Mesodermal cell (in vitro differentiated cells): ENCODE results near the gene C17orf67. TPM values are rescaled to one million over a fixed set of nuclear protein-coding genes. Genes with fewer than 3 reads are reported as not detected.

Experiments used
- H3K27ac ChIP-seq: 2 replicates; pipeline ENCODE4 v1.7.0; 2013; ENCODE audit warnings: mild to moderate bottlenecking, low read depth, low read length, moderate library complexity; ENCODE audit not compliant: severe bottlenecking
- H3K36me3 ChIP-seq: 2 replicates; pipeline ENCODE4 v1.7.1; 2013; ENCODE audit warnings: mild to moderate bottlenecking, low read length, moderate library complexity; ENCODE audit not compliant: control insufficient read depth, insufficient read depth
- H3K4me1 ChIP-seq: one replicate; pipeline ENCODE4 v1.7.1; 2013; ENCODE audit warnings: mild to moderate bottlenecking, low read length; ENCODE audit not compliant: insufficient read depth, control insufficient read depth, poor library complexity, severe bottlenecking
- H3K4me3 ChIP-seq: 2 replicates; pipeline ENCODE4 v1.7.0; 2013; ENCODE audit warnings: low read length, control low read depth, mild to moderate bottlenecking; ENCODE audit not compliant: insufficient read depth, poor library complexity, severe bottlenecking; ENCODE audit errors: extremely low read depth
- H3K9me3 ChIP-seq: 2 replicates; pipeline ENCODE4 v1.7.1; 2013; ENCODE audit warnings: mild to moderate bottlenecking, low read length, moderate library complexity; ENCODE audit not compliant: control insufficient read depth
- WGBS, 2 experiments: methylation state at CpG; one replicate each; pipeline ENCODE4 v1.1.5; 2013; ENCODE audit warnings: missing lambda C conversion rate in 2 of 2; ENCODE audit not compliant: insufficient coverage in 2 of 2; 5-methylcytosine and 5-hydroxymethylcytosine counted together
- polyA plus RNA-seq, 2 experiments: library from polyadenylated mRNA; stranded (reverse); fragments of 50-300 nt; gene quantifications; one replicate each; pipeline ENCODE4 v1.2.3, GENCODE V29; 2013

The C17orf67 gene, protein sequence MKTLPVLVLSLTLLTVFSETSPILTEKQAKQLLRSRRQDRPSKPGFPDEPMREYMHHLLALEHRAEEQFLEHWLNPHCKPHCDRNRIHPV
- 2.3 TPM for polyA plus RNA-seq (2013, experiment 1 of 2)
- polyA plus RNA-seq (2013, experiment 2 of 2): 1.8 TPM

GRCh38 chr17:56833809-56834379 lies at the start of gene C17orf67, which contains the start of gene DGKE:
C17orf67 (minus strand) TSS chr17:56833920; CDS start chr17:56815810, 18,110 bp downstream.
DGKE (plus strand) TSS chr17:56834151; CDS start chr17:56834796, 645 bp downstream.
- 1% methylated on average over 31 to 42 of the region's 66 CpGs for WGBS, 2 experiments
- no peaks in the 10 kb centered on the region for H3K9me3 ChIP-seq
- H3K36me3 ChIP-seq: peaks cover 26% of the 10 kb centered on the region
- no peaks in the 10 kb centered on the region for H3K4me1 ChIP-seq
- peak within 1 kb of the TSS; percentile 66 for H3K4me3 ChIP-seq
- peak within 1 kb of the TSS; percentile 49 for H3K27ac ChIP-seq

DNA sequence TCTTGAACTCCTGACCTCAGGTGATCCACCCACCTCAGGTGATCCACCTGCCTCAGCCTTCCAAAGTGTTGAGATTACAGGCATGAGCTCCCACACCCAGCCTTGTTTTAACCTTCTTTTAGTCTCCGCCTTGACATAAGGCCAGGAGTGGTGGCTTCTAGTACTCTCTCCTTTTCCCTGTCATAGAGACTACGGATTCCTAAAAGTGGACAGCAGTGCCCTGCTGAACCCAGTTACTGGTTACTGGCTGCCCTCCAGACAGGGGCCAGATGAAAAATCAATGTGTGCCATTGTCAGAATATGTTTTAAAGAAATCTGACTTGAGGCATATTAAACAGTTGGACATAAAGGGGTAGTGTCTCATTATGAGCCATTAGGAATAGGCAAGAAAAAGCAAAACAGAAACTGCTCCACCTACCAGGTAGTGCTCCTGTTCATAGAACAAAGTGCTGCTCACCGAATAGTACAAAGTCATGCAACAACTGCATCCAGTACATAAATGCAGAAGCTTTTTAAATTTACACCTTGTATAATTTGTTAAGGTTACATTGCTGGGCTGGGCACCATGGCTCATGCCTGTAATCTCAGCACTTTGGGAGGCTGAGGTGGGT lies 48.1 kb upstream of the C17orf67 start:
- H3K36me3 ChIP-seq: no peaks in the 10 kb centered on the region
- H3K4me3 ChIP-seq: no peak overlapping the region
- H3K9me3 ChIP-seq: no peaks in the 10 kb centered on the region
- 80% methylated on average over 1 of the region's 3 CpGs; no CpG with 5 or more reads in 1 of the 2 experiments for WGBS, 2 experiments
- no peaks in the 10 kb centered on the region for H3K4me1 ChIP-seq
- H3K27ac ChIP-seq: no peak overlapping the region

DNA sequence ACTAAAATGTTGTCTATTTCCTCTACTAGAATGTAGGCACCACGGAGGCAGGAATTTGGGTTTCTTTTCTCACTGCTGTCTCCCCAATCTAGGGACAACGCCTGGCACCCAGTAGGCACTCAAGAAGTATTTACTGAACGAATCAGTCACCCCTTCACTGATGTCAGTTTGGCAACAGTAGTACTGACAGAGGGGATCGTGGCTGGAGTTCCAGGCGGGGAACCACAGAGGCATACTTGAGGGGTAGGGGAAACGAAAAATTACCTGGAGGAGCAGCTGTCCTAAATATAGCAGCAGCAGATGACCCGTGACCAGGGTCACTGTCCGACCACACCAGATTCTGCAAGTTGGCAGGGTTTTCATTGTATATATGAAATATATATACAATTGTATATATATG lies 46.9 kb upstream of the C17orf67 start:
- Histone ChIP-seq H3K36me3 (no peaks in the 10 kb centered on the region), H3K4me3 (no peak overlapping the region), H3K9me3 (no peaks in the 10 kb centered on the region), H3K4me1 (no peaks in the 10 kb centered on the region), H3K27ac (no peak overlapping the region)
- WGBS, 2 experiments: 92 to 95% methylated on average over 5 to 6 of the region's 8 CpGs

DNA sequence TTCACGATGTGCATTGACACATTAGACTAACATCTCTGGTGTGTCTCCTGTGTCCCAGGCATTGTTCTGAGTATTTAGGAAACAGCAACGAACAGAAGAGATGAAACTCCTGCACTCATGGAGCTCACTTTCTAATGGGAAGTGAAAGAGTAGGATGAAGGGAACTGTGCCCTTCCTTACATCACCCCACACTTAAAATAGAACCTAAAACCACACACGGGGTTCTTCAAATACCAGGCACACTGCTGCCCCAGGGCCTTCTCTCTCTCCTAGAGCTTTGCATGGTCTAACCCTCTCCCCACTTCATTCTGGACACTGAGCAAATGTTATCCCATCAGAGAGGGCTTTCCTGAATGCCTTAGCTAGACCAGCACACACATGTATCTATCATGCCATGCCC lies 46.4 kb upstream of the C17orf67 start:
- H3K9me3 ChIP-seq: no peaks in the 10 kb centered on the region

DNA sequence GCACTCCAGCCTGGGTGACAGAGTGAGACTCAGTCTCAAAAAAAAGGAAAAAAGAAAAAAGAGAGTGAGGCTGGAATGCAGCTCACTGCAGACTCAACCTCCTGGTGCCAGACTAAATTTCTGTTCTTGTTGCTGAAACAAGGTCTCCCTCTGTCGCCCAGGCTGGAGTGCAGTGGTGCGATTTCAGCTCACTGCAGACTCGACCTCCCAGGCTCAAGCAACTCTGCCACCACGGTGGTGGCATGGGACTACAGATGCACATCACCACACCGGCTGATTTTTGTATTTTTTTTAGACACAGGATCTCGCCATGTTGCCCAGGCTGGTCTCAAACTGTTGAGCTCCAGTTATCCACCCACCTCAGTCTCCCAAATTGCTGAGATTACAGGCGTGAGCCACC lies 45.6 kb upstream of the C17orf67 start:
- Histone ChIP-seq H3K4me1 (no peaks in the 10 kb centered on the region), H3K4me3 (no peak overlapping the region), H3K27ac (no peak overlapping the region), H3K9me3 (no peaks in the 10 kb centered on the region), H3K36me3 (no peaks in the 10 kb centered on the region)
- 92 to 94% methylated on average over 6 of the region's 7 CpGs for WGBS, 2 experiments

More for the DNA sequence above, 46.4 kb upstream of the C17orf67 start:
- no peaks in the 10 kb centered on the region for H3K4me1 ChIP-seq
- no peaks in the 10 kb centered on the region for H3K36me3 ChIP-seq
- H3K27ac ChIP-seq: no peak overlapping the region
- no peak overlapping the region for H3K4me3 ChIP-seq
- WGBS, 2 experiments: 80 to 92% methylated on average over 1 to 2 of the region's 3 CpGs

GRCh38 chr17:56876766-56877179 lies 43.1 kb upstream of the C17orf67 start:
- WGBS, 2 experiments: 82% methylated on average over 3 of the region's 7 CpGs; no CpG with 5 or more reads in 1 of the 2 experiments
- no peak overlapping the region for H3K4me3 ChIP-seq
- no peaks in the 10 kb centered on the region for H3K9me3 ChIP-seq
- H3K4me1 ChIP-seq: no peaks in the 10 kb centered on the region
- no peak overlapping the region for H3K27ac ChIP-seq
- no peaks in the 10 kb centered on the region for H3K36me3 ChIP-seq

GRCh38 chr17:56870081-56870651 lies 36.4 kb upstream of the C17orf67 start:
- 88 to 93% methylated on average over 2 to 4 of the region's 4 CpGs for WGBS, 2 experiments
- peaks cover 19% of the 10 kb centered on the region for H3K4me1 ChIP-seq
- no peaks in the 10 kb centered on the region for H3K36me3 ChIP-seq
- H3K9me3 ChIP-seq: no peaks in the 10 kb centered on the region
- H3K4me3 ChIP-seq: no peak overlapping the region
- no peak overlapping the region for H3K27ac ChIP-seq

DNA sequence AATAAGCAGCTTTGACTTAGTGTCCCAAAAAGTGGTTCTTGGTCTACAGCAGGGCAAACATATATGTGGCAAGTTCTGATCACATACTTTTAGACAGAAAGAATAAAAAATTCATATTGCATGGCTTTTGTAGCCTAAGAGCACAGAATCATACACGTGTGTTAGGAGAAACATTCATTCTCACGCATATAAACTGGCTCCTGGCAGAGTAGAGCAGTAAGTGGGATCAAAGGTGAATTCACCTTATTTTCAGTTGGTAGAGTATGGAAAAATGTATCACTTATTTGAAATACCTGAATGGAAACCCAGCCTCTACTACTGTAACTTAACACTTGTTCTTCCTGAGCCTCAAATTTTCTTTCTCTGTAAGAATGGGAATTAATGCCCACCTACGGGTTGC lies 35.0 kb upstream of the C17orf67 start:
- H3K36me3 ChIP-seq: peaks cover 5% of the 10 kb centered on the region
- WGBS, 2 experiments: 93 to 100% methylated on average over 1 to 2 of the region's 3 CpGs
- H3K4me3 ChIP-seq: no peak overlapping the region
- peak overlapping the region; percentile 97 for H3K27ac ChIP-seq
- no peaks in the 10 kb centered on the region for H3K9me3 ChIP-seq
- H3K4me1 ChIP-seq: peaks cover 19% of the 10 kb centered on the region

GRCh38 chr17:56867948-56868376 lies 34.2 kb upstream of the C17orf67 start:
- 46% methylated on average over 2 of the region's 2 CpGs; no CpG with 5 or more reads in 1 of the 2 experiments for WGBS, 2 experiments
- Histone ChIP-seq H3K27ac (peak overlapping the region; percentile 97), H3K36me3 (peaks cover 8% of the 10 kb centered on the region), H3K9me3 (no peaks in the 10 kb centered on the region), H3K4me3 (no peak overlapping the region), H3K4me1 (peaks cover 19% of the 10 kb centered on the region)

- peaks cover 19% of the 10 kb centered on the region for H3K4me1 ChIP-seq
- 80% methylated on average over 1 of the region's 3 CpGs; no CpG with 5 or more reads in 1 of the 2 experiments for WGBS, 2 experiments
These were observed 32.8 kb upstream of the C17orf67 start for GRCh38 chr17:56866496-56866895.

More at GRCh38 chr17:56866496-56866895, 32.8 kb upstream of the C17orf67 start:
- H3K9me3 ChIP-seq: no peaks in the 10 kb centered on the region
- H3K27ac ChIP-seq: peak overlapping the region; percentile 24
- H3K4me3 ChIP-seq: no peak overlapping the region
- H3K36me3 ChIP-seq: peaks cover 21% of the 10 kb centered on the region
